ENCODE results near the gene CENPH.
"Not testable (repeated sequence)": the region's sequence is repeated elsewhere in the genome, so short reads cannot be mapped to it uniquely, and the experiment has no call there.

Gene CENPH

GRCh38 chr5:69245031-69245430, 55.6 kb downstream of the CENPH start:
- no peak for DNase-seq (ENCODE audit: extremely low read depth in 1 of 2, low read depth in 1 of 2)

- no peak for DNase-seq (ENCODE audit: extremely low read depth in 1 of 2, low read depth in 1 of 2)
These were observed 58.6 kb downstream of the CENPH start for GRCh38 chr5:69248019-69248418.

GRCh38 chr5:69250593-69250992, 61.2 kb downstream of the CENPH start:
- DNase-seq (ENCODE audit: extremely low read depth in 1 of 2, low read depth in 1 of 2): no peak

- DNase-seq (ENCODE audit: extremely low read depth in 1 of 2, low read depth in 1 of 2): no peak
These were observed 63.1 kb downstream of the CENPH start for GRCh38 chr5:69252437-69252836.

GRCh38 chr5:69255940-69256339, 66.6 kb downstream of the CENPH start:
- DNase-seq (ENCODE audit: extremely low read depth in 1 of 2, low read depth in 1 of 2): not testable (repeated sequence)

- DNase-seq (ENCODE audit: extremely low read depth in 1 of 2, low read depth in 1 of 2): no peak
These were observed 68.2 kb downstream of the CENPH start for GRCh38 chr5:69257577-69257976.

Measured in stimulated activated CD8-positive, alpha-beta memory T cell treated with anti-CD3 and anti-CD28 coated beads, Interleukin-7, amount 100 ng/mL, for 48 hours (primary cell).